ENCODE measurements around the gene ANO9.

- TF ChIP-seq CTCF (IDR thresholded peaks at IDR 0.05; ENCODE audit: insufficient read depth, low read depth, low read length) (no peak), EZH2 (IDR thresholded peaks at IDR 0.05; ENCODE audit: insufficient read depth, low read length) (no peak)
Observed at GRCh38 chr11:465896-466530, 24.2 kb upstream of the ANO9 start.
